Uterus (tissue), 2 donors: Measurements from ENCODE around the gene NPW.

Source experiments
- CTCF ChIP-seq, 4 experiments: fragments of 200-600 bp in 2 of 4; fragments of 450-650 bp in 2 of 4; sonication (generic) in 2 of 4; IDR thresholded peaks; one replicate each; pipeline ENCODE4 v1.5.1; 2016 to 2019; ENCODE audit warnings: antibody characterized with exemption in 4 of 4, mild to moderate bottlenecking in 2 of 4, moderate library complexity in 1 of 4
- POLR2A ChIP-seq, 2 donors: fragments of 450-650 bp; IDR thresholded peaks; one replicate each; pipeline ENCODE4 v1.6.1; 2016; ENCODE audit warnings: antibody characterized with exemption in 2 of 2, mild to moderate bottlenecking in 1 of 2, moderate library complexity in 1 of 2

GRCh38 chr16:2032285-2033056, 12.9 kb downstream of the NPW start:
- TF ChIP-seq CTCF (IDR thresholded peaks at IDR 0.05) (no peak), POLR2A (IDR thresholded peaks at IDR 0.05) (no peak)
